Subcutaneous adipose tissue (tissue), 4 donors: ENCODE results near the gene KDM4B. TPM values are rescaled to one million over a fixed set of nuclear protein-coding genes. Genes with fewer than 3 reads are reported as not detected.

Experiments used
- CTCF ChIP-seq: fragments of 450-650 bp; IDR thresholded peaks from one replicate; pipeline ENCODE4 v1.5.1; 2016; ENCODE audit warnings: low read depth, mild to moderate bottlenecking, control low read depth, antibody characterized with exemption, moderate library complexity
- total RNA-seq, 4 donors: library from RNA; depleted of rRNA; stranded (reverse); fragments of >200 nt; gene quantifications; one replicate each; pipeline ENCODE4 v1.1.0, GENCODE V29; 2016

The KDM4B gene
- total RNA-seq, 4 donors from 2014 or later: 19.4 to 56.1 (median 28.5) TPM

GRCh38 chr19:5138606-5139582 lies 170.0 kb downstream of the KDM4B start:
- no peak for TF ChIP-seq CTCF

GRCh38 chr19:5139583-5140325 lies 170.8 kb downstream of the KDM4B start:
- TF ChIP-seq CTCF: no peak

- no peak for TF ChIP-seq CTCF
Measured at GRCh38 chr19:5141129-5141849, 172.4 kb downstream of the KDM4B start.

GRCh38 chr19:5141850-5142724 lies 173.2 kb downstream of the KDM4B start:
- no peak for TF ChIP-seq CTCF

- no peak for TF ChIP-seq CTCF
Measured at GRCh38 chr19:5142725-5143097, 173.8 kb downstream of the KDM4B start.

GRCh38 chr19:5143471-5144411 lies 174.8 kb downstream of the KDM4B start:
- TF ChIP-seq CTCF: no peak
